ENCODE results near the gene CD2AP.

The CD2AP gene

DNA sequence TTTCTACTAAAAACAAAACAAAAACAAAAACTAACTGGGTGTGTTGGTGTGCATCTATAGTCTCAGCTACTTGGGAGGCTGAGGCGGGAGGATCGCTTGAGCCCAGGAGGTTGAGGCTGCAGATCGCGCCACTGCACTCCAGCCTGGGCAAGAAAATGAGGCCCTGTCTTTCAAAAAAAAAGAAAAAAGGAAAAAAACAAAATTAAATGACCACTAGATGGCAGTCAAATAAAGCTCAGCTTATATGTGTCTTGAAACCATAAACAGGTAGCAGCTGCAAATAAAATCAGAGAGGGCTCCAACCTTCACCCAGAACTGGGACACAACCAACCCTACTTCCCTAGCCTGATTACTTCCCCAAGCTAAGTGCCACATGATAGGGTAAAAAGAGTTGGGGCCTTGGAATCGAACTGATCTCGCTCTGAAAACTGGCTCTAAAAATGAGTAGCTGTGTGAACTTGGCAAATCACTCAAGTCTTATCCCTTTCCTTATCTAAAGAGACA, 153.7 kb downstream of the CD2AP start (continued):
- TF ChIP-seq ZNF565 (CRISPR knock-in tag; conservative IDR thresholded peaks at IDR 0.05; ENCODE audit: low read depth) (no peak), PATZ1 (CRISPR knock-in tag; IDR thresholded peaks at IDR 0.05; ENCODE audit: borderline replicate concordance) (no peak), ESRRG (CRISPR knock-in tag; IDR thresholded peaks at IDR 0.05) (no peak), ZFP3 (CRISPR knock-in tag; IDR thresholded peaks at IDR 0.05) (no peak), RARB (CRISPR knock-in tag; IDR thresholded peaks at IDR 0.05) (no peak), OSR1 (CRISPR knock-in tag; IDR thresholded peaks at IDR 0.05) (no peak)

DNA sequence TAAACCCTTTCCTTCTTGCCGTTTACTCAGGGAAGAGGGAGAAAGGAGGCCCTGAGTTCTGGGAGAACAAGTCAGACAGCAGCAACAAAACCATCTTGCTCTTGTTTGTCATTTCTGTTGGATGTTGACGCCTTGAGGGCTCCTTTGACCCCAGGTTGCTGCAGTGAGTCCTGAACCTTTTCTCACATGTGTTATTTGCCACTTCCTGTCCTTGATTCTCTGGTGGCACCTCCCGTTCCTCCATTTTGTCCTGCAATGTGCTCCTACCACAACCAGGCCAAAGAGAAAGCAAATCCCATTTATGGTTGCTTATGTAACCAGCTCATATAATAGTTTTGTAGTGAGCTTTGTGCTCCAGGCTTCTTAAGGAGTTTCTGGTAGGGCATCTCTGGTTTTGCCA, 154.2 kb downstream of the CD2AP start:
- TF ChIP-seq ZFP3 (CRISPR knock-in tag; IDR thresholded peaks at IDR 0.05) (no peak), TSHZ2 (CRISPR knock-in tag; IDR thresholded peaks at IDR 0.05) (no peak), CREB5 (CRISPR knock-in tag; IDR thresholded peaks at IDR 0.05; ENCODE audit: low read depth) (no peak), CSRNP3 (CRISPR knock-in tag; IDR thresholded peaks at IDR 0.05) (no peak), ZNF565 (CRISPR knock-in tag; conservative IDR thresholded peaks at IDR 0.05; ENCODE audit: low read depth) (no peak), OSR1 (CRISPR knock-in tag; IDR thresholded peaks at IDR 0.05) (no peak), BACH2 (CRISPR knock-in tag; IDR thresholded peaks at IDR 0.05; ENCODE audit: borderline replicate concordance) (no peak), TOX (CRISPR knock-in tag; IDR thresholded peaks at IDR 0.05; ENCODE audit: borderline replicate concordance) (no peak), ZC3H10 (CRISPR knock-in tag; IDR thresholded peaks at IDR 0.05) (no peak), CSDC2 (CRISPR knock-in tag; IDR thresholded peaks at IDR 0.05) (no peak), RARB (CRISPR knock-in tag; IDR thresholded peaks at IDR 0.05) (no peak), PPARA (CRISPR knock-in tag; IDR thresholded peaks at IDR 0.05; ENCODE audit: borderline replicate concordance) (no peak), ZNF70 (CRISPR knock-in tag; IDR thresholded peaks at IDR 0.05) (no peak), SNAI2 (CRISPR knock-in tag; IDR thresholded peaks at IDR 0.05) (no peak)

GRCh38 chr6:47633141-47633540, 155.6 kb downstream of the CD2AP start:
- peak; percentile 60 for ATAC-seq
- no peak for TF ChIP-seq ZNF565 (CRISPR knock-in tag; conservative IDR thresholded peaks at IDR 0.05; ENCODE audit: low read depth)
- TF ChIP-seq ISL1 (CRISPR knock-in tag; IDR thresholded peaks at IDR 0.05), result no peak
- no peak for TF ChIP-seq ZFP30 (CRISPR knock-in tag; IDR thresholded peaks at IDR 0.05)
- no peak for TF ChIP-seq OSR1 (CRISPR knock-in tag; IDR thresholded peaks at IDR 0.05)
- TF ChIP-seq PATZ1 (CRISPR knock-in tag; IDR thresholded peaks at IDR 0.05; ENCODE audit: borderline replicate concordance), result no peak
- TF ChIP-seq CSDC2 (CRISPR knock-in tag; IDR thresholded peaks at IDR 0.05), result no peak
- TF ChIP-seq ZNF8 (CRISPR knock-in tag; IDR thresholded peaks at IDR 0.05), result no peak
- TF ChIP-seq GLIS3 (CRISPR knock-in tag; IDR thresholded peaks at IDR 0.05), result no peak
- no peak for TF ChIP-seq TOX (CRISPR knock-in tag; IDR thresholded peaks at IDR 0.05; ENCODE audit: borderline replicate concordance)
- TF ChIP-seq PPARA (CRISPR knock-in tag; IDR thresholded peaks at IDR 0.05; ENCODE audit: borderline replicate concordance), result no peak
- no peak for TF ChIP-seq ESRRG (CRISPR knock-in tag; IDR thresholded peaks at IDR 0.05)
- TF ChIP-seq ZC3H10 (CRISPR knock-in tag; IDR thresholded peaks at IDR 0.05), result no peak
- no peak for TF ChIP-seq CSRNP3 (CRISPR knock-in tag; IDR thresholded peaks at IDR 0.05)
- no peak for TF ChIP-seq RARB (CRISPR knock-in tag; IDR thresholded peaks at IDR 0.05)
- TF ChIP-seq TSHZ2 (CRISPR knock-in tag; IDR thresholded peaks at IDR 0.05), result no peak
- TF ChIP-seq, protein P1, sequence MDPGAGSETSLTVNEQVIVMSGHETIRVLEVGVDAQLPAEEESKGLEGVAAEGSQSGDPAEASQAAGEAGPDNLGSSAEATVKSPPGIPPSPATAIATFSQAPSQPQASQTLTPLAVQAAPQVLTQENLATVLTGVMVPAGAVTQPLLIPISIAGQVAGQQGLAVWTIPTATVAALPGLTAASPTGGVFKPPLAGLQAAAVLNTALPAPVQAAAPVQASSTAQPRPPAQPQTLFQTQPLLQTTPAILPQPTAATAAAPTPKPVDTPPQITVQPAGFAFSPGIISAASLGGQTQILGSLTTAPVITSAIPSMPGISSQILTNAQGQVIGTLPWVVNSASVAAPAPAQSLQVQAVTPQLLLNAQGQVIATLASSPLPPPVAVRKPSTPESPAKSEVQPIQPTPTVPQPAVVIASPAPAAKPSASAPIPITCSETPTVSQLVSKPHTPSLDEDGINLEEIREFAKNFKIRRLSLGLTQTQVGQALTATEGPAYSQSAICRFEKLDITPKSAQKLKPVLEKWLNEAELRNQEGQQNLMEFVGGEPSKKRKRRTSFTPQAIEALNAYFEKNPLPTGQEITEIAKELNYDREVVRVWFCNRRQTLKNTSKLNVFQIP (CRISPR knock-in tag; IDR thresholded peaks at IDR 0.05; ENCODE audit: borderline replicate concordance, low read depth), result no peak

More for the DNA sequence above, 154.2 kb downstream of the CD2AP start:
- ATAC-seq, result no peak

Data from SK-N-SH treated with all-trans-retinoic acid at 6 μM for 48 hours (cell line).